Sigmoid colon (tissue), 4 donors: ENCODE measurements around the gene CSF3.

Source experiments
- CTCF ChIP-seq, 4 experiments: fragments of 450-650 bp in 3 of 4; fragments of 200-600 bp in 1 of 4; IDR thresholded peaks; one replicate each; pipeline ENCODE4 v1.5.1; 2016 to 2019; ENCODE audit warnings: antibody characterized with exemption in 4 of 4, mild to moderate bottlenecking in 3 of 4, moderate library complexity in 2 of 4
- POLR2A ChIP-seq, 2 donors: fragments of 450-650 bp; IDR thresholded peaks; one replicate each; pipeline ENCODE4 v1.6.1; 2016; ENCODE audit warnings: antibody characterized with exemption in 2 of 2, mild to moderate bottlenecking in 2 of 2, moderate library complexity in 2 of 2
- POLR2AphosphoS5 ChIP-seq, 4 donors: sonication (generic); formaldehyde crosslinking; IDR thresholded peaks; one replicate each; pipeline ENCODE4 v1.6.1; 2017; ENCODE audit warnings: antibody characterized with exemption in 4 of 4

GRCh38 chr17:39996162-39996561, 19.1 kb upstream of the CSF3 start:
- TF ChIP-seq CTCF (IDR thresholded peaks at IDR 0.05) (no peak), POLR2A (IDR thresholded peaks at IDR 0.05) (no peak), POLR2AphosphoS5 (IDR thresholded peaks at IDR 0.05) (no peak)
